ENCODE data around the gene KCNK16.

DNA sequence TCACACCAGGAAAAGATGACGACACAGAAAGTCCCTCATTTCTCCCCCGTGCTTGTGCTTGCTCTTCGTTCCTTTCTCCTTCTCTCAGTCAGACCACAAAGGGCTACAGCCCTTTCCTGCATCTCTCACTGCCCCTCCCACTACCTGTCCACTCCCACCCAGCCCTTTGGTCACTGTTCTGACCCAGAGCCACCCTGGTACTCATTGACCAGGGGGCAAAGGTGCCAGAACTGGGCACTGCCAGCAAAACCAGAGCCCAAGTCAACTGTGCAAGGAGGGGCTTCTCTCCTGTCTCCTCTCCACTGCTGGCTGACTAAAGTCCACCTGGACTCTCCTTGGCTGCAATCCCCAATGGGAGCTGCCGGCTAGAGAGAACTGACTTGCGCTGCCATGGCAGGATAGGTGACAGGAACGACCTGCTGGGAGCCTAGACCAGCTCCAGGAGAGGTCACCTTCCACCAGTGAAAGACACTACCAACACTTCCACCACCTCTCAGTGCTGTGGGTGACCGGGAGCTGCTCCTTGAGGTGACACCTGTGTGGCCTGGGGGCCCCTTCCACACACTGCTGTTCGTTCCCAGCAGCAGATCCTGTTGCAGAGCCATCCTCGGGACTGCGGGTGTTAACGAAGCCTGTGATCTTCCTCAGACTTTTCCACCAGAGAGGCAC, 41.1 kb downstream of the KCNK16 start:
- no peak for TF ChIP-seq SIX5 (IDR thresholded peaks at IDR 0.05; ENCODE audit: low read depth, low read length)
- no peak for TF ChIP-seq RNF2 (IDR thresholded peaks at IDR 0.05; ENCODE audit: borderline replicate concordance, low read depth, low read length, missing control alignments, poor library complexity, severe bottlenecking)
- TF ChIP-seq TAF1 (IDR thresholded peaks at IDR 0.05; ENCODE audit: low read depth, low read length): no peak
- no peak for TF ChIP-seq POLR2A (IDR thresholded peaks at IDR 0.05; ENCODE audit: control extremely low read depth in 1 of 2, low read depth in 2 of 2, low read length in 2 of 2)
- TF ChIP-seq RFX5 (IDR thresholded peaks at IDR 0.05; ENCODE audit: borderline replicate concordance, low read depth, low read length): no peak
- no peak for TF ChIP-seq NRF1 (IDR thresholded peaks at IDR 0.05; ENCODE audit: low read depth, low read length)
- TF ChIP-seq RAD21 (IDR thresholded peaks at IDR 0.05 in 1 of 2, conservative IDR thresholded peaks at IDR 0.05 in 1 of 2; ENCODE audit: low read depth in 2 of 2, low read length in 2 of 2): no peak
- no peak for TF ChIP-seq CHD2 (IDR thresholded peaks at IDR 0.05; ENCODE audit: low read length)
- no peak for TF ChIP-seq CBX5 (IDR thresholded peaks at IDR 0.05; ENCODE audit: low read depth, low read length)
